Measurements from ENCODE around the gene DPYD.

DNA sequence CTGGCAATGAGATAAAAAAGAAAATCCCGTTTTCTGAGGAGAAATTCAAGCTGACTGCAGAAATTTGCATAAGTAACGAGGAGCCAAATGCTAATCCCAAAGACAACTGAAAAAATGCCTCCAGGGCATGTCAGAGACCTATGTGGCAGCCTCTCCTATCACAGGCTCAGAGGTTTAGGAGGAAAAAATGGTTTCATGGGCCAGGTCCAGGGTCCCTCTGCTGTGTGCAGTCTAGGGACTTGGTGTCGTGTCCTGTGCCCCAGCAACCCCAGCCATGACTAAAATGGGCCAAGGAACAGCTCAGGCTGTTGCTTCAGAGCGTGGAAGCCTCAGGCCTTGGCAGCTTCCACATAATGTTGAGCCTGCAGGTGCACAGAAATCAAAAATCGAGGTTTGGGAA is 456.5 kb downstream of the DPYD start:
- TF ChIP-seq TCF12 (IDR thresholded peaks at IDR 0.05), result no peak
- TF ChIP-seq CTCF (IDR thresholded peaks at IDR 0.05), result no peak
- TF ChIP-seq, protein P1, sequence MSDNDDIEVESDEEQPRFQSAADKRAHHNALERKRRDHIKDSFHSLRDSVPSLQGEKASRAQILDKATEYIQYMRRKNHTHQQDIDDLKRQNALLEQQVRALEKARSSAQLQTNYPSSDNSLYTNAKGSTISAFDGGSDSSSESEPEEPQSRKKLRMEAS (IDR thresholded peaks at IDR 0.05; ENCODE audit: low read depth), result no peak
- no peak for TF ChIP-seq EP300 (IDR thresholded peaks at IDR 0.05; ENCODE audit: borderline replicate concordance in 1 of 2, low read depth in 1 of 2, low read length in 1 of 2)
- no peak for TF ChIP-seq EZH2phosphoT487 (IDR thresholded peaks at IDR 0.05; ENCODE audit: borderline replicate concordance, low read depth)
- TF ChIP-seq, protein P2, sequence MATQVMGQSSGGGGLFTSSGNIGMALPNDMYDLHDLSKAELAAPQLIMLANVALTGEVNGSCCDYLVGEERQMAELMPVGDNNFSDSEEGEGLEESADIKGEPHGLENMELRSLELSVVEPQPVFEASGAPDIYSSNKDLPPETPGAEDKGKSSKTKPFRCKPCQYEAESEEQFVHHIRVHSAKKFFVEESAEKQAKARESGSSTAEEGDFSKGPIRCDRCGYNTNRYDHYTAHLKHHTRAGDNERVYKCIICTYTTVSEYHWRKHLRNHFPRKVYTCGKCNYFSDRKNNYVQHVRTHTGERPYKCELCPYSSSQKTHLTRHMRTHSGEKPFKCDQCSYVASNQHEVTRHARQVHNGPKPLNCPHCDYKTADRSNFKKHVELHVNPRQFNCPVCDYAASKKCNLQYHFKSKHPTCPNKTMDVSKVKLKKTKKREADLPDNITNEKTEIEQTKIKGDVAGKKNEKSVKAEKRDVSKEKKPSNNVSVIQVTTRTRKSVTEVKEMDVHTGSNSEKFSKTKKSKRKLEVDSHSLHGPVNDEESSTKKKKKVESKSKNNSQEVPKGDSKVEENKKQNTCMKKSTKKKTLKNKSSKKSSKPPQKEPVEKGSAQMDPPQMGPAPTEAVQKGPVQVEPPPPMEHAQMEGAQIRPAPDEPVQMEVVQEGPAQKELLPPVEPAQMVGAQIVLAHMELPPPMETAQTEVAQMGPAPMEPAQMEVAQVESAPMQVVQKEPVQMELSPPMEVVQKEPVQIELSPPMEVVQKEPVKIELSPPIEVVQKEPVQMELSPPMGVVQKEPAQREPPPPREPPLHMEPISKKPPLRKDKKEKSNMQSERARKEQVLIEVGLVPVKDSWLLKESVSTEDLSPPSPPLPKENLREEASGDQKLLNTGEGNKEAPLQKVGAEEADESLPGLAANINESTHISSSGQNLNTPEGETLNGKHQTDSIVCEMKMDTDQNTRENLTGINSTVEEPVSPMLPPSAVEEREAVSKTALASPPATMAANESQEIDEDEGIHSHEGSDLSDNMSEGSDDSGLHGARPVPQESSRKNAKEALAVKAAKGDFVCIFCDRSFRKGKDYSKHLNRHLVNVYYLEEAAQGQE (IDR thresholded peaks at IDR 0.05; ENCODE audit: low read depth, low read length), result no peak
- no peak for TF ChIP-seq POLR2AphosphoS5 (IDR thresholded peaks at IDR 0.05; ENCODE audit: low read depth, low read length)
- TF ChIP-seq RAD21 (IDR thresholded peaks at IDR 0.05; ENCODE audit: low read length), result no peak
- no peak for TF ChIP-seq NRF1 (IDR thresholded peaks at IDR 0.05; ENCODE audit: low read depth, low read length)
- TF ChIP-seq SMC3 (IDR thresholded peaks at IDR 0.05; ENCODE audit: low read depth, low read length), result no peak
- no peak for TF ChIP-seq GABPA (IDR thresholded peaks at IDR 0.05; ENCODE audit: low read depth)
- TF ChIP-seq PBX3 (IDR thresholded peaks at IDR 0.05), result no peak
- no peak for TF ChIP-seq RCOR1 (IDR thresholded peaks at IDR 0.05; ENCODE audit: low read length)
